PC-9 (cell line): ENCODE measurements around the gene TGIF1.

Experiments used
- CTCF ChIP-seq: fragments of 200-600 bp; sonication (generic); conservative IDR thresholded peaks from 2 replicates; pipeline ENCODE4 v1.6.1; 2017; ENCODE audit warnings: mixed run types, antibody characterized with exemption, mild to moderate bottlenecking, moderate library complexity
- EZH2 ChIP-seq: fragments of 200-600 bp; sonication (generic); IDR thresholded peaks from 2 replicates; pipeline ENCODE4 v1.8.0; 2017; ENCODE audit warnings: antibody characterized with exemption, low read depth

- TF ChIP-seq CTCF = no peak
- TF ChIP-seq EZH2 = no peak
These were observed 18.9 kb downstream of the TGIF1 start for GRCh38 chr18:3468833-3469232.
